Spleen (tissue), 7 donors: ENCODE results near the gene OR2F2.

ENCODE experiments used
- CTCF ChIP-seq, 11 experiments: fragments of 200-600 bp in 7 of 11; fragments of 450-650 bp in 4 of 11; sonication (generic) in 4 of 11; IDR thresholded peaks in 8 of 11; conservative IDR thresholded peaks in 3 of 11; 1 replicate in 7 of 11; 2 replicates in 4 of 11; pipeline versions ENCODE4 v1.4.0 to v1.8.0; 2016 to 2021; ENCODE audit warnings: antibody characterized with exemption in 11 of 11, inconsistent platforms in 4 of 11, mild to moderate bottlenecking in 1 of 11
- POLR2A ChIP-seq, 3 donors: fragments of 450-650 bp; IDR thresholded peaks; one replicate each; pipeline ENCODE4 v1.5.1; 2017; ENCODE audit warnings: antibody characterized with exemption in 3 of 3, mild to moderate bottlenecking in 1 of 3
- donor health status: DM: no; HTN: no; CAD: no; lungs with moderate emphysema.
- donor health status: DM: no; HTN: no; CAD: no.
- donor health status: DM: no; HTN: no; CAD: no.

GRCh38 chr7:143958781-143959180 lies 23.7 kb downstream of the OR2F2 start:
- no peak for TF ChIP-seq CTCF (IDR thresholded peaks at IDR 0.05 in 8 of 11, conservative IDR thresholded peaks at IDR 0.05 in 3 of 11)
- TF ChIP-seq POLR2A (IDR thresholded peaks at IDR 0.05), result no peak
